Measurements from ENCODE around the gene KCND3. TPM values are rescaled to one million over a fixed set of nuclear protein-coding genes. Genes with fewer than 3 reads are reported as not detected.

Gene KCND3
- total RNA-seq, 1 donor from 2014 or later = 5.5 TPM

DNA sequence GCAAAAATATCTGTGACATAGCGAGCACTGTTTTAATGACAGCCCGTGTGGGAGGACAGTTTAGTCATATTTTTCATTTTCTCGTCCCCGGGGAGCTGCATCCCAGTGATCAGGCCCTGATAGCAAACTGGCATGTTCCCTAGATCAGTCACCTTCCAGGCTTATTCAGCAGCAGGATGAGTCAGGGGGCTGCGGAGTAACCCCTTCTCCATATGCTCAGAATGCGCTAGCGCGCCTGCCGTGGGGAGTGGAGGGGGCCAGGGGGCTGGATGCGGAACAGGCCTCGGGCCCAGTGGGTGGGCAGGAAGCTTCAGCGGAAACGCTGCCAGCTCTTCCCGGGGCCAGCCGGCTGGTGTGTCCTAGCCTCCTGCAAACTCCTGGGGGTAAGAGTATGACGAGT, 94.0 kb downstream of the KCND3 start:
- intact Hi-C loops (cut with DNase I) = no loop called here
- TF ChIP-seq, protein P1, sequence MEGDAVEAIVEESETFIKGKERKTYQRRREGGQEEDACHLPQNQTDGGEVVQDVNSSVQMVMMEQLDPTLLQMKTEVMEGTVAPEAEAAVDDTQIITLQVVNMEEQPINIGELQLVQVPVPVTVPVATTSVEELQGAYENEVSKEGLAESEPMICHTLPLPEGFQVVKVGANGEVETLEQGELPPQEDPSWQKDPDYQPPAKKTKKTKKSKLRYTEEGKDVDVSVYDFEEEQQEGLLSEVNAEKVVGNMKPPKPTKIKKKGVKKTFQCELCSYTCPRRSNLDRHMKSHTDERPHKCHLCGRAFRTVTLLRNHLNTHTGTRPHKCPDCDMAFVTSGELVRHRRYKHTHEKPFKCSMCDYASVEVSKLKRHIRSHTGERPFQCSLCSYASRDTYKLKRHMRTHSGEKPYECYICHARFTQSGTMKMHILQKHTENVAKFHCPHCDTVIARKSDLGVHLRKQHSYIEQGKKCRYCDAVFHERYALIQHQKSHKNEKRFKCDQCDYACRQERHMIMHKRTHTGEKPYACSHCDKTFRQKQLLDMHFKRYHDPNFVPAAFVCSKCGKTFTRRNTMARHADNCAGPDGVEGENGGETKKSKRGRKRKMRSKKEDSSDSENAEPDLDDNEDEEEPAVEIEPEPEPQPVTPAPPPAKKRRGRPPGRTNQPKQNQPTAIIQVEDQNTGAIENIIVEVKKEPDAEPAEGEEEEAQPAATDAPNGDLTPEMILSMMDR (IDR thresholded peaks at IDR 0.05) = no peak
- Histone ChIP-seq H3K4me1 (no peaks in the 10 kb centered on the region), H3K36me3 (no peaks in the 10 kb centered on the region), H3K4me3 (no peak overlapping the region), H3K27ac (no peak overlapping the region), H3K27me3 (ENCODE audit: low read depth) (no peaks in the 10 kb centered on the region), H3K9me3 (no peaks in the 10 kb centered on the region)
- ATAC-seq = no peak
- DNase-seq = no peak

DNA sequence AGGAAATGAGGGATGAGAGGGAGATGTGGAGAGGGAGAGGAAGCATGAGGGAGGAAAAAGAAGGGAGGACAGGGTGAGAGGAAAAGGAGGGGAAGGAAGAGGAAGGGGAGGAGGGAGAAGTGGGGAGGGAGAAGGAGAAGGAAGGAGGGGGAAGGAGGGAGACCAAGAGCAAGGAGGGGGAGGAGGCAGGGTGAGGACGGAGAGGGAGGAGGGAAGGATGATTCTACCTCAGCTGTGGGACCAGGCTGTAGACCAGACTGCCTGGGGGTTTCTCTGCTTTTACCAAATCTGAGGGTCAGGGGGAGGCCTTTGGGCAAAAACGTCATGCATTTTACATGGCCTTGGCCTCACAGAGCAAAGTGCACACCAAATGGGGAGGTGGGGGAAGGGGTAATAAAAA, 94.5 kb downstream of the KCND3 start:
- DNase-seq = no peak

DNA sequence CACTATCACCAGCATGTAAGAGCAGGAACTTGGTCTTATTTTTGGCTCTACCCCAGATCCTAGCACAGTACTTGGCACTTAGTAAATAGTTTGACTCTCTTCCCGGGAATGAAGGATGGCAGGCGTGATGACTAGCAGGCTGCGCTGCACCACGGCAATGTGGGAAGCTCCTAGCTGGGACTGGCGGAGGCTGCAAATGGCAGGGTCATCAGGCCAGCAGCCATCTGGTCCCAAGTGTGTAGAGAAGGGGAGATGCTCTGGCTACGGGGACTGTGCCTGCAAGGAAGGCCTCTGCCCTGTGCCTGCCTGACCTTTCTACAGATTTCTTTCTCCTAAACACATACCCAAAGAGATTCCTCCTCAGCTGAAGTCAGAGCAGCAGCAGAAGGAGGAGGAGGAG, 95.0 kb downstream of the KCND3 start:
- H3K36me3 ChIP-seq = no peaks in the 10 kb centered on the region
- no peaks in the 10 kb centered on the region for H3K27me3 ChIP-seq (ENCODE audit: low read depth)
- no peaks in the 10 kb centered on the region for H3K4me1 ChIP-seq
- H3K4me3 ChIP-seq = no peak overlapping the region
- H3K27ac ChIP-seq = no peak overlapping the region
- intact Hi-C loops (cut with DNase I) = no loop called here
- DNase-seq (no peak), ATAC-seq (no peak)
- TF ChIP-seq, protein P1 (IDR thresholded peaks at IDR 0.05) = no peak
- H3K9me3 ChIP-seq = no peaks in the 10 kb centered on the region

More for the DNA sequence above, 94.5 kb downstream of the KCND3 start:
- ATAC-seq = no peak
- TF ChIP-seq, protein P1 (IDR thresholded peaks at IDR 0.05) = no peak
- Histone ChIP-seq H3K4me1 (no peaks in the 10 kb centered on the region), H3K27ac (no peak overlapping the region), H3K4me3 (no peak overlapping the region), H3K27me3 (ENCODE audit: low read depth) (no peaks in the 10 kb centered on the region), H3K36me3 (no peaks in the 10 kb centered on the region), H3K9me3 (no peaks in the 10 kb centered on the region)
- intact Hi-C loops (cut with DNase I) = no loop called here

DNA sequence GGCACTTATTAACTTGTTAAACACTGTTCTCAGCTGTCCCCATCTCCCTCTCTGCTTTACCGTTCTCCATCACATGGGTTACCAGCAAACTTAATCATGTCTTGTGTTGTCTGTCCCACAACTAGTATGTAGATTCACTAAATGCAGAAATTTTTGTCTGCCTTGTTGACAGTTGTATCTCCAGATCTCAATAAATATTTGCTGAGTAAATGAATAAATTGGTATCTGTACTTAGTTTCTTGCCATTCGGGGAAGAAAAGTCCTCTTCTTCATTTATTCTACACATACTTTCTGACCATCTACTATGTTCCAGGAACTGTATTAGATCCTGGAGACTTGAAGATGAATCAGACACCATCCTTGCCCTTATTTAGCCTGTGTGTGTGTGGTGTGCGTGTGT, 97.9 kb downstream of the KCND3 start:
- no peaks in the 10 kb centered on the region for H3K4me1 ChIP-seq
- DNase-seq (no peak), ATAC-seq (no peak)
- TF ChIP-seq, protein P1 (IDR thresholded peaks at IDR 0.05) = no peak
- intact Hi-C loops (cut with DNase I) = no loop called here
- no peak overlapping the region for H3K4me3 ChIP-seq
- no peak overlapping the region for H3K27ac ChIP-seq
- H3K27me3 ChIP-seq (ENCODE audit: low read depth) = no peaks in the 10 kb centered on the region
- H3K9me3 ChIP-seq = no peaks in the 10 kb centered on the region
- H3K36me3 ChIP-seq = no peaks in the 10 kb centered on the region

DNA sequence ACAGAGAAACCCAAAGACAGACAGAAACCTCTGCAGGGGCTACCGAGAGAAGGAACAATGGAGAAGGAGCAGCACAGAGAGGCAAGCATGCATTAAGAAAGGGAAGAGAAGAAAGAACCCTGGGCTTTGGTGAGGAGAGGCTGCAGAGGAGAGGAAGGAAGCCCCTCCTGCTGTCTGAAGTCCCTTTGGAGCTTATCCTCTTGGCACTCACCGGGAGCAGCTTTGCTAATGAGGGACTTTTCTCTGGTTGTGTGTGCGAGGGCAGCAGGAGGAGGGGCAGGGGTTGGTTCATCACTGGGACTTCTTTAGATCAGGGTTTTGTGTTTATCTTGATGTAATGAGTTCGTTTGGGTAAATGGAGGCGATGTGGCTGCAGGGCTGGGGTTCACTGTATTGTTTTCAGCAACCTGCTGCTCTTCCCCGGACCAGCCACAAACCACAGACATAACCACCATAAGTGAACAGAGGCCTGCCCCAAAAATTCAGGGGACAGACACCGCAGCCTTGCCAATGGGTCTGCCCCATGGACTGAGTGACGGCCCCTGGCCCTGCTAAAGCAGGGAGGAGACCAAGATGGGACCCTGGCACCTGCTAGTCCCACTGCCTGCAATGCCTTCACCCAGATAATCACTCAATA, 100.6 kb downstream of the KCND3 start:
- no peaks in the 10 kb centered on the region for H3K27me3 ChIP-seq (ENCODE audit: low read depth)
- intact Hi-C loops (cut with DNase I) = no loop called here
- ATAC-seq (no peak), DNase-seq (no peak)
- H3K9me3 ChIP-seq = no peaks in the 10 kb centered on the region
- no peak overlapping the region for H3K27ac ChIP-seq
- H3K36me3 ChIP-seq = no peaks in the 10 kb centered on the region
- H3K4me3 ChIP-seq = no peak overlapping the region
- H3K4me1 ChIP-seq = no peaks in the 10 kb centered on the region
- TF ChIP-seq, protein P1 (IDR thresholded peaks at IDR 0.05) = no peak
